Peyer's patch (tissue), 4 donors: ENCODE data around the gene SLC16A11.

Experiments used
- CTCF ChIP-seq, 6 experiments: fragments of 450-650 bp in 4 of 6; fragments of 200-600 bp in 2 of 6; sonication (generic) in 1 of 6; IDR thresholded peaks; one replicate each; pipeline ENCODE4 v1.5.1; 2017 to 2019; ENCODE audit warnings: antibody characterized with exemption in 6 of 6, mild to moderate bottlenecking in 3 of 6, moderate library complexity in 1 of 6
- POLR2A ChIP-seq, 2 donors: fragments of 450-650 bp; IDR thresholded peaks; one replicate each; pipeline ENCODE4 v1.5.1; 2017; ENCODE audit warnings: antibody characterized with exemption in 2 of 2, mild to moderate bottlenecking in 2 of 2, moderate library complexity in 2 of 2

- TF ChIP-seq CTCF (IDR thresholded peaks at IDR 0.05) (no peak), POLR2A (IDR thresholded peaks at IDR 0.05) (no peak)
Observed at GRCh38 chr17:7038025-7038862, 5.6 kb downstream of the SLC16A11 start.
